T-helper 17 cell (primary cell): ENCODE data around the gene NKD1. TPM values are rescaled to one million over a fixed set of nuclear protein-coding genes. Genes with fewer than 3 reads are reported as not detected.
"Not testable (repeated sequence)": the region's sequence is repeated elsewhere in the genome, so short reads cannot be mapped to it uniquely, and the experiment has no call there.

Experiments
- ATAC-seq: fragments of 150-1000 bp; cut with Tn5 transposase; 2 replicates; pipeline ENCODE4 v1.10.0; 2021; ENCODE audit warnings: mild to moderate bottlenecking, moderate library complexity
- DNase-seq, 3 donors: peaks; one replicate each; pipeline versions ENCODE4 v3.0.0 to v3.0.0-alpha.2; 2020 to 2021
- H3K9me3 ChIP-seq: one replicate; pipeline ENCODE4 v1.7.0; 2013; ENCODE audit warnings: low read length, mild to moderate bottlenecking; ENCODE audit not compliant: control insufficient read depth, poor library complexity, severe bottlenecking
- H3K27ac Mint-ChIP-seq: one replicate; pipeline ENCODE4 v1.8.0; 2022; ENCODE audit warnings: mild to moderate bottlenecking, moderate library complexity, mixed read lengths
- H3K27me3 Mint-ChIP-seq: one replicate; pipeline ENCODE4 v1.8.0; 2022; ENCODE audit warnings: mixed read lengths
- H3K36me3 Mint-ChIP-seq: one replicate; pipeline ENCODE4 v1.8.0; 2022; ENCODE audit warnings: low read depth, mixed read lengths
- H3K4me1 Mint-ChIP-seq: one replicate; pipeline ENCODE4 v1.8.0; 2022; ENCODE audit warnings: mild to moderate bottlenecking, mixed read lengths
- H3K4me3 Mint-ChIP-seq: one replicate; pipeline ENCODE4 v1.8.0; 2022; ENCODE audit warnings: mild to moderate bottlenecking, moderate library complexity, mixed read lengths
- total RNA-seq, 4 donors: library from RNA in 2 of 4; stranded (reverse) in 2 of 4; gene quantifications; one replicate each; pipeline ENCODE4 v1.2.3 and lab custom pipeline; 2022 to 2026

NKD1 gene
- total RNA-seq, 2 donors from 2014 or later, result 1.5 to 2.8 TPM

DNA sequence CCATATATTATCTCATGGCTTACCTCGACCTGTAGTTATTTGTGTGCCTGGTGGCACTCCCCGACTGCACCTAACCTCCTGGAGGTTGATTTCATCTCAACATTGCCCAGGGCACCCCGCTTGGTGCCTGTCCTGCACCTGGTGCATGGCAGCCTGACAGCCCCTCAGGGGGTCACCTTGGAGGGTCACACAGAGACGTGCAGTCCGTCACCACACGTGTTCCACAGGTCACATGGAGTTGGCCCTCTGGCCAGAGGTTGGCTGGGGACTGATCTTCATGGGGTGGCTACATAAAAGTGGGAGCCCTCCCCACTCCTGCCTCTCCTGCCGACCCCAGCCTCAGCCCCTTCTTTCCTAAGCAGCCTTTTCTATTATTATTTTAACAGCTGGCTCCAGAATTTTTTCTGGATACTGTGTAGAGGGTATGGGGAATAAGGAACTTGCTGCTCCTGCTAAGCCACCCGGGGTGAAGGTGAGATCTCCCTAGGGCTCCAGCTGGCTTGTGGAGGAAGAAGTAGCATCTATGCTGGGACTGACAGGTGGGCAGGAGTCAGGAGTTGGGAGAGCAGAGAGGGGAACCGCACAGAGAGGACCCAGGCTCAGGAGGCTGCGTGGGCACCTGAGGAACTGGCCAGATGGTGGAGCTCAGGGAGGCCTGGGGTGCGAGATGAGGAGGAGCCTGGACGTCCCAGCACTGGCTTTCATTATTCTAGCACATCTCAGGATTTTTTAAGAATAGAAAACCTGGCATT, 12.5 kb upstream of the NKD1 start:
- DNase-seq (no peak), ATAC-seq (no peak)
- Mint-ChIP-seq H3K4me3 (no peak overlapping the region), H3K36me3 (peaks cover 4% of the 10 kb centered on the region), H3K27me3 (peaks cover 12% of the 10 kb centered on the region), H3K4me1 (peaks cover 2% of the 10 kb centered on the region), H3K27ac (no peak overlapping the region)
- no peaks in the 10 kb centered on the region for H3K9me3 ChIP-seq

DNA sequence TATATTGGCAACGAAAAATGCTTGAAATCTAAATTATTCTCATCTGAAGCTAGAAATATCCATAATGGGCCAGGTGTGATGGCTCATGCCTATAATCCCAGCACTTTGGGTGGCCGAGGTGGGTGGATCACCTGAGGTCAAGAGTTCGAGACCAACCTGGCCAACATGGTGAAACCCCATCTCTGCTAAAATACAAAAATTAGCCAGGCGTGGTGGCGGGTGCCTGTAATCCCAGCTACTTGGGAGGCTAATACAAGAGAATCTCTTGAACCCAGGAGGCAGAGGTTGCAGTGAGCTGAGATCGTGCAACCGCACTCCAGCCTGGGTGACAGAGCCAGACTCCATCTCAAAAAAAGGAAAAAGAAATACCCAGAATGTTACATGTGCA, 11.9 kb upstream of the NKD1 start:
- H3K4me3 Mint-ChIP-seq, H3K4me1 Mint-ChIP-seq, DNase-seq, H3K27ac Mint-ChIP-seq, ATAC-seq, H3K36me3 Mint-ChIP-seq, H3K9me3 ChIP-seq: not testable (repeated sequence)
- H3K27me3 Mint-ChIP-seq, result peaks cover 12% of the 10 kb centered on the region

- no peak overlapping the region for H3K27ac Mint-ChIP-seq
- H3K27me3 Mint-ChIP-seq, result peaks cover 12% of the 10 kb centered on the region
- H3K36me3 Mint-ChIP-seq, result peaks cover 2% of the 10 kb centered on the region
- H3K4me1 Mint-ChIP-seq, result peaks cover 4% of the 10 kb centered on the region
- H3K4me3 Mint-ChIP-seq, result no peak overlapping the region
- H3K9me3 ChIP-seq, result no peaks in the 10 kb centered on the region
- ATAC-seq (no peak), DNase-seq (no peak)
Measured at GRCh38 chr16:50537533-50538290, 10.5 kb upstream of the NKD1 start.

DNA sequence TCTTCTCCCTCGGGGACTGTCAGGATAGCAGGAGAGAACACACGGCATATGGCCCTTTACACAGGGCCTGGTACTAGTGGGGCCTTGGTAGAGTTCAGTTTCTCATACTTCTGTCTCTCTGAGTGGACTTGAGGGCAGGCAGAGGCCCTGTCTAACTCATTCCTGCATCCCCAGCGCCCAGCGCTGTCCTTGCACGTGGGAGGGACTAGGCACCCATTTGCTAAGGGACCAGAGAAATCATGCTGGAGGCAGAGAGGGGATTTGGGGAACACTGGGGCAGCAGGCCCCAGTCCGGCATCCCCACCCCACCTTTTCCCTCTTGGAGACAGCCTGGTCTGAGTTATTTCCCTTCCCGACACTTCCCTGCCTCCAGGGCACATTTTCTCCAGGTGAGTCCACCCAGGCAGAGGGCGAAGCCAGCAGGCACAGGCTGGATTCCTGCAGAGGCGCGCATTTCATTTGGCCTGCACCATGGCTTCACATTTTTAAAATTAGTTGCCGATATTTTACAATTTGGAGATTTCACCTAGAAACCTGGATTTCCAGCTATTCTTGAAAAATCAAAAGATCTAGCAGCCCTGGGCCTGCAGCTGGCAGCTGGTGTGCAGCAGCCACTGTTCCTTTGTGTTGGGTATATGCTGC, 9.7 kb upstream of the NKD1 start:
- Mint-ChIP-seq H3K4me3 (no peak overlapping the region), H3K27me3 (peaks cover 12% of the 10 kb centered on the region), H3K27ac (no peak overlapping the region), H3K36me3 (peaks cover 2% of the 10 kb centered on the region), H3K4me1 (peaks cover 4% of the 10 kb centered on the region)
- no peak for DNase-seq
- no peaks in the 10 kb centered on the region for H3K9me3 ChIP-seq
- no peak for ATAC-seq

- DNase-seq, result no peak
- Mint-ChIP-seq H3K4me3 (no peak overlapping the region), H3K27ac (no peak overlapping the region), H3K4me1 (peaks cover 4% of the 10 kb centered on the region), H3K36me3 (peaks cover 2% of the 10 kb centered on the region), H3K27me3 (peaks cover 12% of the 10 kb centered on the region)
- no peaks in the 10 kb centered on the region for H3K9me3 ChIP-seq
- no peak for ATAC-seq
Measured at GRCh38 chr16:50539053-50539695, 9.0 kb upstream of the NKD1 start.

DNA sequence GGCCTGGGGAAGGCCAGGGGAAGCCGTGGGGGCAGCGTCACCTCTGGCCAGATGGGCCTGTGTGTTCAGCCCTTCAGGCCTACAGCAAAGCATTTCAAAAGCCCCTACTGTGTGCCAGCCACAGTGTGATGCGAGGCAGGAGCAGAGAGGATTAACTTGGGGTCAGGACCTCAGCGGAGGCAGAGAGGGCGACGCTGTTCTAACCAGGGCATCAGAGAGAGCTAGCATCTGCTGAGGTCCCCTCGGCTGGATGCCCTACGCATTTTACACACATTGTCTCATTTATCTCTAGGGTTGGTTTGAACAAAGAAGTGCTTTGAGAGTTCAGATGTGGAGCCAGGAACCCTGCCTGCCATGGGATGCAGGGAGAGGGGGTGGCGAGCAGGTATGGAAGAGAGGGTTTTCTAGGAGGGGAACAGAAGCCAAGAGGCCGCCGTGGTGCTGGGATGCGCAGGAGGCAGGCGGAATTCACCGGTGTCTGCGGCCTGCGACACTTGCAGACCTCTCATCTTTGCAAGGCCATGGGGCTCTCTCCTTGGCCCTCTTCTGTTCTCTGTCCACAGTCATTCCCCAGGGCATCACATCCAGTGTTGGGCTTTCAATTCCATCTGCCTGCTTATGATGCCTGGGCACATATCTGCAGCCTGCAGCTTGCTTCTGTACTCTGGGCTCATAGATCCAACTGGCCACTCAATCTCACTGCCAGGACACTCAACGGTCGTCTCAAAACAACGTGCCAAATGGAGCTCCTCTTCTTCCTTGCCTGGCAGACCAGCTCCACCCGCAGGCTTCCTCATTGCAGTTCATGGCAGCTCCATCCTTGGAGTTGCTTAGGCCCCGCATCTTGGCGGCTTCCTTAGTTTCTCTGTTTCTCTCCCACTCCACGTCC, 8.1 kb upstream of the NKD1 start:
- no peaks in the 10 kb centered on the region for H3K9me3 ChIP-seq
- Mint-ChIP-seq H3K36me3 (peaks cover 2% of the 10 kb centered on the region), H3K27ac (no peak overlapping the region), H3K4me3 (no peak overlapping the region), H3K27me3 (peaks cover 12% of the 10 kb centered on the region), H3K4me1 (peaks cover 4% of the 10 kb centered on the region)
- no peak for ATAC-seq
- no peak for DNase-seq

DNA sequence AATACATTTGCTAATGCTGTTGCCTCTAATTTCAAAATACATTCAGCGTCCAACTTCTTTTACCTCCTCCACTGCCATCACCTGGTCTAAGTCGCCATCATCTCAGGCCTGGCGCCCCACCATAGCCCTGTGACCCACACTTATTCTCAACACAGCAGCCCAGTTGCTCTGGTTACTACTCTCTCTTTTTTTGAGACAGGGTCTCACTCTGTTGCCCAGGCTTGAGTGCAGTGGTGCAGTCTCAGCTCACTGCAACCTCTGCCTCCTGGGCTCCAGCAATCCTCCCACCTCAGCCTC, 7.5 kb upstream of the NKD1 start:
- H3K9me3 ChIP-seq, result no peaks in the 10 kb centered on the region
- Mint-ChIP-seq H3K36me3 (peaks cover 2% of the 10 kb centered on the region), H3K27ac (peak overlapping the region; percentile 17), H3K27me3 (peaks cover 9% of the 10 kb centered on the region), H3K4me3 (no peak overlapping the region), H3K4me1 (peaks cover 4% of the 10 kb centered on the region)
- no peak for DNase-seq
- ATAC-seq, result no peak

DNA sequence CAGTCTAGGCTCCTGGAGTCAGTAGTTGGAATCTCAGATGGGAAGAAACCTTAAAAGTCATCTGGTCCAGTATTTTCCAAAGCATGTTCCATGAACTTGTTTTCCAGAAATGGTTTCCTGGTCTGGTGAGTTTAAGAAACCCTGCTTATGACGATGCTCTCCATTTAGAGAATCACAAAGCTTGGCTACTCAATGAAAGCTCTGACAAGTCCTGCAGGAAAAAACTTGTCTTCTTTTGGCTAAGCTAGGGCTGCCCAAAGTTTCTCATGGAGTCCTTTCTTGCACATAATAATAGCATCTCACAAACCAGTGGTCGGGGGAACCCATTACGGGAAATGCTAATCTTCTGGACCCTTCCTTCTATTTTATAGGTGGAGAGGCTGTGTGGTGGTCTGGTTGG, 5.5 kb upstream of the NKD1 start:
- H3K36me3 Mint-ChIP-seq, result peaks cover 2% of the 10 kb centered on the region
- H3K27me3 Mint-ChIP-seq, result peaks cover 4% of the 10 kb centered on the region
- H3K27ac Mint-ChIP-seq, result no peak overlapping the region
- peaks cover 17% of the 10 kb centered on the region for H3K4me1 Mint-ChIP-seq
- ATAC-seq (no peak), DNase-seq (no peak)
- no peak overlapping the region for H3K4me3 Mint-ChIP-seq
- H3K9me3 ChIP-seq, result no peaks in the 10 kb centered on the region

DNA sequence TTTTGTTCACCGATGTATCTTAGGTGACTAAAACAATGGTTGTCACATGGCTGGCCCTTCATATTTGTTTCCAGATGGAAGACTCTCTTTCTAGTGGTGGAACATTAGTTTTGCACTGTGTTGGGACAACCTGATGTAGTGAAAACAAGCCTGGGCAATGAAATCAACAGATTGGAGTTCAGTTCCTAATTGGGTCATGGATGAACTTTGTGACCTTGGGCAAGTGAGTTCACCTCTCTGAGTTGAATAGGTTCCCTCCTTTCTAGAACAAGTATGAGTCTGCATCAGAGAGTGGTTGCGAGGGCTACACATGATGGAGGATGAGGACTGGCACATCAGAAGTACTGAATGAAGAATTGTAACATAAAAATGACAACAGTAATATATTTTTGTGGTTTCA, 2.1 kb upstream of the NKD1 start:
- Mint-ChIP-seq H3K27me3 (no peaks in the 10 kb centered on the region), H3K27ac (peak overlapping the region; percentile 14)

GRCh38 chr16:50547340-50548124, 664 bp upstream of the NKD1 start:
- peak overlapping the region; percentile 90 for H3K27ac Mint-ChIP-seq
- ATAC-seq, result peak; percentile 82
- peak; percentile 72 to 85 (median 77) for DNase-seq
- no peaks in the 10 kb centered on the region for H3K36me3 Mint-ChIP-seq
- peak overlapping the region; percentile 96 for H3K4me3 Mint-ChIP-seq
- no peaks in the 10 kb centered on the region for H3K9me3 ChIP-seq
- H3K4me1 Mint-ChIP-seq, result peaks cover 18% of the 10 kb centered on the region
- H3K27me3 Mint-ChIP-seq, result no peaks in the 10 kb centered on the region

More for the DNA sequence above, 2.1 kb upstream of the NKD1 start:
- Mint-ChIP-seq H3K36me3 (no peaks in the 10 kb centered on the region), H3K4me1 (peaks cover 22% of the 10 kb centered on the region), H3K4me3 (no peak overlapping the region)
- DNase-seq, result no peak
- no peak for ATAC-seq
- no peaks in the 10 kb centered on the region for H3K9me3 ChIP-seq

- Mint-ChIP-seq H3K4me3 (peak overlapping the region; percentile 83), H3K36me3 (peaks cover 3% of the 10 kb centered on the region), H3K4me1 (peaks cover 20% of the 10 kb centered on the region), H3K27me3 (no peaks in the 10 kb centered on the region), H3K27ac (peak overlapping the region; percentile 71)
- no peaks in the 10 kb centered on the region for H3K9me3 ChIP-seq
- DNase-seq (no peak), ATAC-seq (no peak)
Measured at GRCh38 chr16:50548909-50549560, 839 bp downstream of the NKD1 start.

DNA sequence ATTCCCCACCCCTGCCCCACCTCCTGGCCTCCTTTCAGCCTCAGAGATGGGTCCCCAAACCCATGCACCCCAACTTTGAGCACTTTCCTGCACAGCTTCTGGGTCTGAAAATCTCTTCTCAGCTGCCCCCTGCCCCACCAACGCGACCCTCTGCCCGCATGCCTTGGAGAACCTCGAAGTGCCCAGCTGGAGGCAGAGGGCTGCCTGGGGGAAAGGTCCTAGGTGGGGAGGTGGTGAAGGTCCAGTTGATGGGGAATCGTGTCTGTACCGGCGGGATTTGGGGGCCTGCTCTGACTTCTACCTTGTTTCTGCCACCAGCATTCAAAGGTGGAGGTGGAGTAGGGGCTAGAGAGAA, 1.3 kb downstream of the NKD1 start:
- Mint-ChIP-seq H3K36me3 (peaks cover 3% of the 10 kb centered on the region), H3K27me3 (no peaks in the 10 kb centered on the region), H3K4me1 (peaks cover 20% of the 10 kb centered on the region), H3K4me3 (peak overlapping the region; percentile 83), H3K27ac (peak overlapping the region; percentile 71)
- DNase-seq (no peak), ATAC-seq (no peak)
- H3K9me3 ChIP-seq, result no peaks in the 10 kb centered on the region
